CD8-positive, alpha-beta memory T cell (primary cell): ENCODE data around the gene SIX5. TPM values are rescaled to one million over a fixed set of nuclear protein-coding genes. Genes with fewer than 3 reads are reported as not detected.
A peak's percentile ranks its signal among the peaks of the same experiment; 100 is the strongest.

ENCODE experiments used
- CTCF ChIA-PET: fragments of 350-600 bp; sonication (Branson Sonifier 250); formaldehyde crosslinking; loops from one replicate; lab custom pipeline; 2021; ENCODE audit warnings: antibody characterized with exemption; lab: Charles Lee
- POLR2A ChIA-PET: fragments of 350-600 bp; sonication (Branson Sonifier 250); formaldehyde crosslinking; loops from one replicate; lab custom pipeline; 2021; ENCODE audit warnings: antibody characterized with exemption; lab: Charles Lee
- DNase-seq, 5 donors: peaks; one replicate each; pipeline versions ENCODE4 v3.0.0 to v3.0.0-alpha.2; 2020 to 2022; ENCODE audit warnings: mixed read lengths in 1 of 5
- H3K27ac ChIP-seq: one replicate; pipeline ENCODE4 v1.7.0; 2013; ENCODE audit warnings: low read depth, mild to moderate bottlenecking, low read length, moderate library complexity
- H3K27me3 ChIP-seq: 2 replicates; pipeline ENCODE4 v1.7.0; 2013; ENCODE audit warnings: low read length, mild to moderate bottlenecking; ENCODE audit not compliant: insufficient read depth, poor library complexity, severe bottlenecking
- H3K36me3 ChIP-seq: 2 replicates; pipeline ENCODE4 v1.7.0; 2013; ENCODE audit warnings: mild to moderate bottlenecking, low read length, moderate library complexity; ENCODE audit not compliant: insufficient read depth
- H3K4me1 ChIP-seq: 2 replicates; pipeline ENCODE4 v1.7.0; 2013; ENCODE audit warnings: mild to moderate bottlenecking, low read length, moderate library complexity; ENCODE audit not compliant: insufficient read depth
- H3K4me3 ChIP-seq: 2 replicates; pipeline ENCODE4 v1.7.0; 2013; ENCODE audit warnings: mild to moderate bottlenecking, low read length
- H3K9me3 ChIP-seq: 2 replicates; pipeline ENCODE4 v1.7.0; 2013; ENCODE audit warnings: mild to moderate bottlenecking, low read length
- H3K27ac Mint-ChIP-seq, 8 donors: one replicate each; pipeline ENCODE4 v1.8.0; 2020 to 2021; ENCODE audit warnings: mixed read lengths in 8 of 8, mild to moderate bottlenecking in 6 of 8, inconsistent platforms in 3 of 8, moderate library complexity in 3 of 8
- H3K27me3 Mint-ChIP-seq, 2 donors: one replicate each; pipeline ENCODE4 v1.8.0; 2020 to 2021; ENCODE audit warnings: mixed read lengths in 2 of 2, mild to moderate bottlenecking in 1 of 2, moderate library complexity in 1 of 2
- H3K36me3 Mint-ChIP-seq, 3 donors: one replicate each; pipeline ENCODE4 v1.8.0; 2020 to 2021; ENCODE audit warnings: mixed read lengths in 3 of 3, inconsistent platforms in 1 of 3, mild to moderate bottlenecking in 1 of 3
- H3K4me1 Mint-ChIP-seq, 3 donors: one replicate each; pipeline ENCODE4 v1.8.0; 2020 to 2021; ENCODE audit warnings: mixed read lengths in 3 of 3, inconsistent platforms in 1 of 3, mild to moderate bottlenecking in 1 of 3
- H3K4me3 Mint-ChIP-seq, 7 donors: one replicate each; pipeline ENCODE4 v1.8.0; 2020 to 2021; ENCODE audit warnings: mixed read lengths in 7 of 7, mild to moderate bottlenecking in 6 of 7, moderate library complexity in 4 of 7, inconsistent platforms in 2 of 7
- H3K9me3 Mint-ChIP-seq, 5 donors: one replicate each; pipeline ENCODE4 v1.8.0; 2020 to 2022; ENCODE audit warnings: mixed read lengths in 5 of 5, mild to moderate bottlenecking in 3 of 5, moderate library complexity in 2 of 5, inconsistent platforms in 1 of 5
- polyA plus RNA-seq: library from polyadenylated mRNA; unstranded; fragments of 300-500 nt; fragmentation: Illumina TruSeq; gene quantifications from one replicate; pipeline ENCODE4 v1.2.3, GENCODE V29; 2021
- total RNA-seq, 2 experiments: library from RNA; stranded (reverse); gene quantifications; one replicate each; pipeline ENCODE4 v1.2.3, GENCODE V29; 2021

The SIX5 gene
- total and polyA plus RNA-seq, 3 experiments from 2014 or later, result 0.23 to 2.6 (median 2.5) TPM

- CTCF ChIA-PET, result interaction anchor here (1.5 to 2.4 kb wide), 2 partner anchors 8 to 39 kb away, joined by 5 to 15 read pairs; partner anchors contain the start of gene SIX5
- peaks cover 11 to 21% of the 10 kb centered on the region in 2 donors for H3K27me3 Mint-ChIP-seq
- DNase-seq, result no peak
- no peaks in the 10 kb centered on the region for H3K9me3 Mint-ChIP-seq
- peak overlapping the region in 2 of 7 donors; percentile 82 to 84 for H3K4me3 Mint-ChIP-seq
- H3K4me1 ChIP-seq, result peaks cover 20% of the 10 kb centered on the region
- no peak overlapping the region for H3K27ac Mint-ChIP-seq
- POLR2A ChIA-PET, result no interaction called here
- peaks cover 2 to 29% (median 14%) of the 10 kb centered on the region in 3 donors for H3K36me3 Mint-ChIP-seq
- H3K4me3 ChIP-seq, result no peak overlapping the region
- H3K4me1 Mint-ChIP-seq, result peaks cover 18 to 24% (median 18%) of the 10 kb centered on the region in 3 donors
- H3K9me3 ChIP-seq, result no peaks in the 10 kb centered on the region
- H3K36me3 ChIP-seq, result no peaks in the 10 kb centered on the region
- H3K27me3 ChIP-seq, result peaks cover 5% of the 10 kb centered on the region
- no peak overlapping the region for H3K27ac ChIP-seq
Observed at GRCh38 chr19:45778010-45778661, 9.1 kb upstream of the SIX5 start.

GRCh38 chr19:45777395-45777961 lies 8.4 kb upstream of the SIX5 start:
- Histone ChIP-seq H3K9me3 (no peaks in the 10 kb centered on the region), H3K27me3 (peaks cover 5% of the 10 kb centered on the region), H3K27ac (no peak overlapping the region), H3K4me3 (no peak overlapping the region), H3K36me3 (no peaks in the 10 kb centered on the region), H3K4me1 (peaks cover 20% of the 10 kb centered on the region)
- H3K27ac Mint-ChIP-seq, result no peak overlapping the region
- H3K9me3 Mint-ChIP-seq, result no peaks in the 10 kb centered on the region
- CTCF ChIA-PET, result interaction anchor here (1.4 kb wide), 1 partner anchor 22 kb away, joined by 4 read pairs; no protein-coding TSS in a partner anchor
- peaks cover 11 to 21% of the 10 kb centered on the region in 2 donors for H3K27me3 Mint-ChIP-seq
- peaks cover 18 to 24% (median 18%) of the 10 kb centered on the region in 3 donors for H3K4me1 Mint-ChIP-seq
- no peak overlapping the region for H3K4me3 Mint-ChIP-seq
- POLR2A ChIA-PET, result no interaction called here
- no peak for DNase-seq
- peaks cover 2 to 29% (median 14%) of the 10 kb centered on the region in 3 donors for H3K36me3 Mint-ChIP-seq

GRCh38 chr19:45774765-45775164 lies 5.7 kb upstream of the SIX5 start:
- peaks cover 4 to 10% of the 10 kb centered on the region in 2 donors for H3K27me3 Mint-ChIP-seq
- Histone ChIP-seq H3K36me3 (no peaks in the 10 kb centered on the region), H3K4me3 (no peak overlapping the region), H3K4me1 (peaks cover 13% of the 10 kb centered on the region), H3K9me3 (no peaks in the 10 kb centered on the region), H3K27me3 (peaks cover 2% of the 10 kb centered on the region), H3K27ac (no peak overlapping the region)
- POLR2A ChIA-PET, result interaction anchor here (0.6 kb wide), 1 partner anchor 1207 kb away, joined by 4 read pairs; no protein-coding TSS in a partner anchor
- H3K4me1 Mint-ChIP-seq, result peaks cover 19 to 34% (median 22%) of the 10 kb centered on the region in 3 donors
- no peak for DNase-seq
- peaks cover 2 to 31% (median 14%) of the 10 kb centered on the region in 3 donors for H3K36me3 Mint-ChIP-seq
- CTCF ChIA-PET, result interaction anchor here (2.6 kb wide), 1 partner anchor 25 kb away, joined by 23 read pairs; no protein-coding TSS in a partner anchor
- no peak overlapping the region for H3K4me3 Mint-ChIP-seq
- H3K27ac Mint-ChIP-seq, result no peak overlapping the region
- no peaks in the 10 kb centered on the region for H3K9me3 Mint-ChIP-seq

- Histone ChIP-seq H3K27ac (no peak overlapping the region), H3K27me3 (no peaks in the 10 kb centered on the region), H3K9me3 (no peaks in the 10 kb centered on the region), H3K36me3 (no peaks in the 10 kb centered on the region), H3K4me1 (peaks cover under 1% of the 10 kb centered on the region), H3K4me3 (no peak overlapping the region)
- no peak for DNase-seq
- ChIA-PET CTCF (interaction anchor here (0.6 to 2.6 kb wide), 3 partner anchors 24 to 81 kb away, joined by 3 to 23 read pairs (median 3); partner anchors contain the start of gene QPCTL), POLR2A (interaction anchor here (0.7 kb wide), 1 partner anchor 90 kb away, joined by 4 read pairs; no protein-coding TSS in a partner anchor)
- Mint-ChIP-seq H3K4me3 (no peak overlapping the region), H3K36me3 (peaks cover 2 to 25% (median 7%) of the 10 kb centered on the region in 3 donors), H3K27ac (no peak overlapping the region), H3K9me3 (no peaks in the 10 kb centered on the region), H3K27me3 (peaks cover 0 to 2% of the 10 kb centered on the region in 2 donors), H3K4me1 (peaks cover 8 to 26% (median 12%) of the 10 kb centered on the region in 3 donors)
Observed at GRCh38 chr19:45773384-45773783, 4.3 kb upstream of the SIX5 start.

- H3K27ac ChIP-seq, result no peak overlapping the region
- Mint-ChIP-seq H3K4me1 (peaks cover 7 to 29% (median 12%) of the 10 kb centered on the region in 3 donors), H3K27ac (no peak overlapping the region), H3K9me3 (no peaks in the 10 kb centered on the region), H3K4me3 (no peak overlapping the region), H3K36me3 (peaks cover 2 to 24% (median 7%) of the 10 kb centered on the region in 3 donors), H3K27me3 (peaks cover 0 to 2% of the 10 kb centered on the region in 2 donors)
- ChIA-PET POLR2A (no interaction called here), CTCF (interaction anchor here (0.6 to 2.6 kb wide), 4 partner anchors 24 to 92 kb away, joined by 3 to 23 read pairs (median 3); partner anchors contain the start of gene QPCTL)
- no peaks in the 10 kb centered on the region for H3K36me3 ChIP-seq
- DNase-seq, result no peak
- no peaks in the 10 kb centered on the region for H3K9me3 ChIP-seq
- H3K27me3 ChIP-seq, result no peaks in the 10 kb centered on the region
- no peaks in the 10 kb centered on the region for H3K4me1 ChIP-seq
- no peak overlapping the region for H3K4me3 ChIP-seq
Observed at GRCh38 chr19:45772912-45773311, 3.9 kb upstream of the SIX5 start.

GRCh38 chr19:45772130-45772840 lies 3.2 kb upstream of the SIX5 start:
- Mint-ChIP-seq H3K4me1 (peaks cover 7 to 29% (median 12%) of the 10 kb centered on the region in 3 donors), H3K9me3 (no peaks in the 10 kb centered on the region), H3K27ac (peak overlapping the region in 1 of 8 donors; percentile 2), H3K27me3 (peaks cover 0 to 2% of the 10 kb centered on the region in 2 donors), H3K4me3 (peak overlapping the region in 4 of 7 donors; percentile 2 to 39 (median 23)), H3K36me3 (peaks cover 2 to 19% (median 7%) of the 10 kb centered on the region in 3 donors)
- H3K27me3 ChIP-seq, result no peaks in the 10 kb centered on the region
- no peak overlapping the region for H3K27ac ChIP-seq
- DNase-seq, result no peak
- no peaks in the 10 kb centered on the region for H3K9me3 ChIP-seq
- no peaks in the 10 kb centered on the region for H3K36me3 ChIP-seq
- no peaks in the 10 kb centered on the region for H3K4me1 ChIP-seq
- H3K4me3 ChIP-seq, result no peak overlapping the region
- ChIA-PET POLR2A (interaction anchor here (4.2 kb wide), 1 partner anchor 27 kb away, joined by 36 read pairs; no protein-coding TSS in a partner anchor), CTCF (interaction anchor here (1.1 to 2.6 kb wide), 3 partner anchors 20 to 91 kb away, joined by 3 to 23 read pairs (median 4); partner anchors contain the start of gene DMWD)

- H3K36me3 Mint-ChIP-seq, result peaks cover 0 to 10% (median 0%) of the 10 kb centered on the region in 3 donors
- DNase-seq, result no peak
- peak overlapping the region in 3 of 8 donors; percentile 38 to 100 (median 56) for H3K27ac Mint-ChIP-seq
- no peaks in the 10 kb centered on the region for H3K9me3 Mint-ChIP-seq
- H3K4me1 Mint-ChIP-seq, result peaks cover 7 to 29% (median 12%) of the 10 kb centered on the region in 3 donors
- Histone ChIP-seq H3K36me3 (no peaks in the 10 kb centered on the region), H3K9me3 (no peaks in the 10 kb centered on the region), H3K4me1 (no peaks in the 10 kb centered on the region), H3K27me3 (no peaks in the 10 kb centered on the region), H3K4me3 (no peak overlapping the region), H3K27ac (no peak overlapping the region)
- H3K27me3 Mint-ChIP-seq, result peaks cover 0 to 1% of the 10 kb centered on the region in 2 donors
- ChIA-PET POLR2A (interaction anchor here (1.1 to 4.2 kb wide), 5 partner anchors 10 to 54 kb away, joined by 3 to 36 read pairs (median 4); partner anchors contain the start of gene DMWD), CTCF (interaction anchor here (1.1 to 5.2 kb wide), 4 partner anchors 8 to 91 kb away, joined by 3 to 182 read pairs (median 10); partner anchors contain the start of gene DMWD)
- peak overlapping the region in 6 of 7 donors; percentile 29 to 52 (median 45) for H3K4me3 Mint-ChIP-seq
Observed at GRCh38 chr19:45771311-45771933, 2.4 kb upstream of the SIX5 start.
